ENCODE results near the gene MTNR1B.

MTNR1B gene

GRCh38 chr11:92969634-92970347, at the start of gene MTNR1B:
TSS of gene MTNR1B (plus strand) at chr11:92969651. CDS start at chr11:92969726, 75 bp downstream.
- DNase-seq (ENCODE audit: low read depth) = no peak

GRCh38 chr11:92920331-92920730, 49.1 kb upstream of the MTNR1B start:
- DNase-seq (ENCODE audit: low read depth) = no peak

- no peak for DNase-seq (ENCODE audit: low read depth)
Observed at GRCh38 chr11:92922731-92923130, 46.7 kb upstream of the MTNR1B start.

- DNase-seq (ENCODE audit: low read depth) = no peak
Observed at GRCh38 chr11:92929246-92929645, 40.2 kb upstream of the MTNR1B start.

GRCh38 chr11:92929653-92930052, 39.8 kb upstream of the MTNR1B start:
- no peak for DNase-seq (ENCODE audit: low read depth)

GRCh38 chr11:92931746-92932422, 37.6 kb upstream of the MTNR1B start:
- DNase-seq (ENCODE audit: low read depth) = no peak

GRCh38 chr11:92939305-92939704, 30.1 kb upstream of the MTNR1B start:
- no peak for DNase-seq (ENCODE audit: low read depth)

- peak; percentile 10 for DNase-seq (ENCODE audit: low read depth)
Observed at GRCh38 chr11:92941676-92942571, 27.5 kb upstream of the MTNR1B start.

- DNase-seq (ENCODE audit: low read depth) = no peak
Observed at GRCh38 chr11:92946707-92947106, 22.7 kb upstream of the MTNR1B start.

GRCh38 chr11:92948116-92948515, 21.3 kb upstream of the MTNR1B start:
- no peak for DNase-seq (ENCODE audit: low read depth)

GRCh38 chr11:92954003-92954402, 15.4 kb upstream of the MTNR1B start:
- DNase-seq (ENCODE audit: low read depth) = no peak

- no peak for DNase-seq (ENCODE audit: low read depth)
Observed at GRCh38 chr11:92955860-92956259, 13.6 kb upstream of the MTNR1B start.

- DNase-seq (ENCODE audit: low read depth) = no peak
Observed at GRCh38 chr11:92960886-92961285, 8.6 kb upstream of the MTNR1B start.

GRCh38 chr11:92962446-92962845, 7.0 kb upstream of the MTNR1B start:
- DNase-seq (ENCODE audit: low read depth) = no peak

GRCh38 chr11:92964471-92964870, 5.0 kb upstream of the MTNR1B start:
- no peak for DNase-seq (ENCODE audit: low read depth)

GRCh38 chr11:92965196-92965595, 4.3 kb upstream of the MTNR1B start:
- no peak for DNase-seq (ENCODE audit: low read depth)

- DNase-seq (ENCODE audit: low read depth) = no peak
Observed at GRCh38 chr11:92967178-92967577, 2.3 kb upstream of the MTNR1B start.

GRCh38 chr11:92967867-92968266, 1.6 kb upstream of the MTNR1B start:
- no peak for DNase-seq (ENCODE audit: low read depth)

GRCh38 chr11:92969293-92969633, 188 bp upstream of the MTNR1B start:
- DNase-seq (ENCODE audit: low read depth) = no peak

GRCh38 chr11:92972248-92972647, 2.8 kb downstream of the MTNR1B start:
- DNase-seq (ENCODE audit: low read depth) = no peak

GRCh38 chr11:92975285-92975684, 5.8 kb downstream of the MTNR1B start:
- DNase-seq (ENCODE audit: low read depth) = no peak

- no peak for DNase-seq (ENCODE audit: low read depth)
Observed at GRCh38 chr11:92976681-92977080, 7.2 kb downstream of the MTNR1B start.

GRCh38 chr11:92977401-92977800, 8.0 kb downstream of the MTNR1B start:
- DNase-seq (ENCODE audit: low read depth) = no peak

Data from GM04504 (cell line).